Measurements from ENCODE around the gene TUBB. TPM values are rescaled to one million over a fixed set of nuclear protein-coding genes. Genes with fewer than 3 reads are reported as not detected.

Gene TUBB
- total RNA-seq, 4 donors from 2014 or later, result 151 to 351 (median 255) TPM

DNA sequence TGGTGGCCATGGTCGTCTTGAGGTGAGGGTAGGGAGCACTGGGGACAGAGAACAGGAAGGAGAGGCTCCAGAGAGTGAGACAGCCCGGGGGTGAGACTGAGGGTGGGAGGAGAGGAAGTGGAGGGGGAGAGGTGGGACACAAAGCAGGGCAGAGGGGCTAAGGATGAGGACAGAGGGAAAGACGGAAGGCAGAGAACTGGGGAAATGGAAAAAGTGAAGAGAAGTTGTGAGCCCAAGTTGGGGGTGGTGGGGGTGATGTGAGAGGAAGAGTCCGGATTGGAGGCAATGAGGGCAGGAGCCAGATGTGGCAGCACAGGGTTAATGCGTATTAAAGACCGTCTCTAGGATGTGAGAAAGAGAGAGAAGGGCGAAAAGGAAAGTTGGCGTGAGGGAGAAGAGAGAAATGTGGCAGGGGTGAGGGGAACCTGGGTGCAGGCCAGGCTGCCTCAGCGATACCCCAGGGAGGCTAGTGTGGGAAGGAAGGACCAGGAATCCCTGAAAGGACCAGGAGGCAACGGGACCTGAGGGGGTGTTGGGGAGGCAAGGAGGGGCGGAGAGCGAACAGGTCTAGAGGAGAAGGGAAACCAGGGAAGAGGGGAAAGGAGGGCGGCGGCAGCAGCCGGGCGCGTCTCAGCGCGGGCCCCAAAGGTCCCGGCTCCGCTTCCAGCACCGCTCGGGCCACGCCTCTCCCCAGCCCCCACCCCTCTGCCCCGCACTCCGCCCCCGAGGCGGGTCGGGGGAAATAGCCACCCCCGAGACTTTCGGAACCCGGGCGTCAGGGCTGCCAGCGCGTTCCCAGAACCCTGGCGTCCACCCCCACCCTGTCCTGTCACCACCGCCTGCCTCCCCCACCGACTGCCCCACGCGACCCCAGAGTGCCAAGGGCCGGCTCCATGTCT lies 33.9 kb upstream of the TUBB start, which contains the start of gene PPP1R18:
PPP1R18 (minus strand) TSS at position 637 of the 899 bp plus-strand sequence; CDS start at position 10, 627 bp downstream.
- TF ChIP-seq POLR2A (IDR thresholded peaks at IDR 0.05), result peak in 2 of 4 donors; percentile 31 to 72
- TF ChIP-seq, protein P1, sequence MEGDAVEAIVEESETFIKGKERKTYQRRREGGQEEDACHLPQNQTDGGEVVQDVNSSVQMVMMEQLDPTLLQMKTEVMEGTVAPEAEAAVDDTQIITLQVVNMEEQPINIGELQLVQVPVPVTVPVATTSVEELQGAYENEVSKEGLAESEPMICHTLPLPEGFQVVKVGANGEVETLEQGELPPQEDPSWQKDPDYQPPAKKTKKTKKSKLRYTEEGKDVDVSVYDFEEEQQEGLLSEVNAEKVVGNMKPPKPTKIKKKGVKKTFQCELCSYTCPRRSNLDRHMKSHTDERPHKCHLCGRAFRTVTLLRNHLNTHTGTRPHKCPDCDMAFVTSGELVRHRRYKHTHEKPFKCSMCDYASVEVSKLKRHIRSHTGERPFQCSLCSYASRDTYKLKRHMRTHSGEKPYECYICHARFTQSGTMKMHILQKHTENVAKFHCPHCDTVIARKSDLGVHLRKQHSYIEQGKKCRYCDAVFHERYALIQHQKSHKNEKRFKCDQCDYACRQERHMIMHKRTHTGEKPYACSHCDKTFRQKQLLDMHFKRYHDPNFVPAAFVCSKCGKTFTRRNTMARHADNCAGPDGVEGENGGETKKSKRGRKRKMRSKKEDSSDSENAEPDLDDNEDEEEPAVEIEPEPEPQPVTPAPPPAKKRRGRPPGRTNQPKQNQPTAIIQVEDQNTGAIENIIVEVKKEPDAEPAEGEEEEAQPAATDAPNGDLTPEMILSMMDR (IDR thresholded peaks at IDR 0.05), result no peak
- H3K4me1 ChIP-seq, result peaks cover 62 to 91% (median 63%) of the 10 kb centered on the region in 3 donors
- peak; percentile 45 for DNase-seq
- H3K9me3 ChIP-seq, result no peaks in the 10 kb centered on the region
- no peaks in the 10 kb centered on the region for H3K36me3 ChIP-seq
- H3K27me3 ChIP-seq, result no peaks in the 10 kb centered on the region
- peak within 1 kb of the TSS; percentile 96 to 99 (median 98) for H3K27ac ChIP-seq
- intact Hi-C loops (cut with DNase I), result loop anchor here (10.0 kb wide), 1 partner anchor 199 kb away; the partner anchor contains the start of gene DDR1
- H3K4me3 ChIP-seq, result peak within 1 kb of the TSS; percentile 73 to 92 (median 82)
- WGBS, 2 donors, result 0 to 1% methylated on average over 11 to 23 of the region's 41 CpGs

DNA sequence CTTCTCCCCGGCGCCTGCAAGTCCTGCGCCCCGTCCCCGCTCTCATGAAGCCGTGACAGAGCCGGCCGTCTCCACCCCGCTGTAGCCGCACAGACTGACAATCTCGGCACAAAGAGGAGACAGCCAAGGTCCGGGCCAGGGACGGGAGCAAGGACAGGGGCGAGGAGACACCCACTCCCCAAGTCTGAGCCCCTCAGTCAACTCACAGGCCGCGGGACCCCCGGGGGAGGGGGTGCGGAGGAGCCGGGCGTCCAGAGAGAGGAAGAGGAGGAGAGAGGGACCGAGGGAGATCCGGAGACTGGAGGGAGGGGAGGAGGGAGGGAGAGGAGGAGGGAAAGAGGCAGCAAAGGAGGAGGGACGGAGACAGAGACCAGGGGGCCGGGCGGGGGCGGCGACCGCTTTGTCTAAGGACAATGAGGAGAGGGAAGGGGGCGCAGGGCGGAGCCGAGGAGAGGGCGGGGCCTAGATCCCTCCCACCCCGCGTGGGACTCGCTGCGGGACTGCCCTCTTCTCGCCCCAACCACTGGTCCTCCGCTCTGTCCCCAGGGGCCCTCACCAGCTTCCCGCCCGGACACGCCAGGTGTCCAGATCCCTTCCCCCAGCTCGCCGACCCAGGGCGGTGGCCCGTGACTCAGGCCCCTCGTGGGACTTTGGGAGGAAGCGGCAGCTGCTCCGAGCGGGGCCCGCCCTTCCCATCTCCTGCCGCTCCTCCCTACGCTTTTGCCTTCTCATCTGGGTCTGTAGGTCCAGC lies 33.1 kb upstream of the TUBB start:
- H3K9me3 ChIP-seq, result no peaks in the 10 kb centered on the region
- TF ChIP-seq, protein P1 (IDR thresholded peaks at IDR 0.05), result no peak
- TF ChIP-seq POLR2A (IDR thresholded peaks at IDR 0.05), result peak in 2 of 4 donors; percentile 29 to 58
- no peaks in the 10 kb centered on the region for H3K36me3 ChIP-seq
- 0 to 2% methylated on average over 25 to 34 of the region's 52 CpGs for WGBS, 2 donors
- H3K4me1 ChIP-seq, result peaks cover 57 to 88% (median 65%) of the 10 kb centered on the region in 3 donors
- H3K4me3 ChIP-seq, result peak overlapping the region; percentile 73 to 92 (median 82)
- no peaks in the 10 kb centered on the region for H3K27me3 ChIP-seq
- peak overlapping the region; percentile 96 to 99 (median 98) for H3K27ac ChIP-seq
- intact Hi-C loops (cut with DNase I), result loop anchor here (10.0 kb wide), 1 partner anchor 198 kb away; the partner anchor contains the start of gene DDR1
- DNase-seq, result peak; percentile 86

DNA sequence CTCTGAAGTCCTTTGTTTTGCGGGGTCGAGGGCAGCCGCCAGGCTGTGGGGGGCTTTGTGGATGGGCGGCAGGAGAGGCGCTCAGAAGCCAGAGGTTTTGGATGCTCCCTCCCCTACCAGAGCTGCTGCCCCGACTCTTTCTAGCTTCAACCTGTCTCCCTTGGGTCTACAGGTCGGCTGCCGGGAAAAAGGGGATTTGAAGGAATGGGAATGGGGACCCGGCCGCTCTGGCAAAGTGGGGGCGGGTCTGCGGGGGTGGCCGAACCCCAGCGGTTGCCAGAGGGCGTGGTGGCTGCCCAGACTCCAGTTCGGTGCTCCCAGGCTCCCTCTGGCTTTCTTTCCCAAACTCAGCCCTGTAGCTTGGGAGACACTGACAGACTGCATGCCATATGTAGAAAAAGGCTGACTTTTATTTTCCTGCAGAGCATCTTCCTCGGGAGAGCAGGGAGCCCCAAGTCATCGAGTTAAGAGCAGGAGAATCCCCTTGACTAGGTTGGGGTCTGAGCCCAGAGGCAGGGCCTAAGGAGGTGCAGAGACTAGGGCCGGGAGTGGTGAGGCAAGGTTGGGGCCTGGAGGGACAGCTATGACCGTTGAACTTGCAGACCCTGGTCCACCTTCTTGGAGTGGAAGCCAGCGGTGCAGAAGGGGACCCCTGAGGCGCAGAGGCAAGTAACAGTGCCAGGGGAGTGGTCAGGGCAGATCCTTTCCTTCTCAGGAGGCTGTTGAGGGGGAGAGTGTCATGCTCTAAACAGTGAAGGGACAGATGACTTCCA lies 32.3 kb upstream of the TUBB start:
- intact Hi-C loops (cut with DNase I), result loop anchor here (10.0 kb wide), 1 partner anchor 197 kb away; the partner anchor contains the start of gene DDR1
- peaks cover 50 to 81% (median 57%) of the 10 kb centered on the region in 3 donors for H3K4me1 ChIP-seq
- no peaks in the 10 kb centered on the region for H3K27me3 ChIP-seq
- DNase-seq, result no peak
- TF ChIP-seq, protein P1 (IDR thresholded peaks at IDR 0.05), result peak in 1 of 6 experiments; percentile 7
- TF ChIP-seq POLR2A (IDR thresholded peaks at IDR 0.05), result peak in 1 of 4 donors; percentile 19
- H3K27ac ChIP-seq, result peak overlapping the region; percentile 96 to 99 (median 98)
- 0 to 7% methylated on average over 1 to 16 of the region's 22 CpGs for WGBS, 2 donors
- H3K4me3 ChIP-seq, result peak overlapping the region; percentile 73 to 92 (median 82)
- H3K36me3 ChIP-seq, result no peaks in the 10 kb centered on the region
- no peaks in the 10 kb centered on the region for H3K9me3 ChIP-seq

DNA sequence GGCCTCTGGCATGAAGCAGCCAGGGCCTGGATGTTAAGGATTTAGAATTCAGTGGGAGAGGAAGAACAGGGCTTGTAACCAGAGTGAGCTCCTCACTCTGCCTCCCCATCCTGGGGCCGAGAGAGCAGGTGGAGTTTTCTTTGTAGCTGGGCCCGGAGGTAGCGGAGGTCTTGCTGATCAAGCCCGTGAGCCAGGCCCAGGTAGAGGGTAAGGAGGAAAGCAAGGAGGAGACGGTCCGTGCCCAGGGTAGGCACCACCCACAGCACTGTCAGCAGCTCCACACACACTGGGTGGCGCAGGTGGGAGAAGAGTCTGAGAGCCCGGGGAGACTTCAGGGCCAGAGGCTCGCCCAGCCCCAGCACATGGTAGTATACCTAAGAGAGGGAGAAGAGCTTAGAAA lies 31.6 kb upstream of the TUBB start:
- Histone ChIP-seq H3K4me3 (peak overlapping the region in 3 of 4 donors; percentile 73 to 92 (median 86)), H3K4me1 (peaks cover 43 to 73% (median 50%) of the 10 kb centered on the region in 3 donors), H3K27me3 (no peaks in the 10 kb centered on the region), H3K36me3 (no peaks in the 10 kb centered on the region), H3K27ac (peak overlapping the region; percentile 96 to 99 (median 98)), H3K9me3 (no peaks in the 10 kb centered on the region)
- intact Hi-C loops (cut with DNase I), result loop anchor here (10.0 kb wide), 1 partner anchor 196 kb away; the partner anchor contains the start of gene DDR1
- TF ChIP-seq, protein P1 (IDR thresholded peaks at IDR 0.05), result no peak
- DNase-seq, result no peak
- 65 to 80% methylated on average over 9 of the region's 9 CpGs for WGBS, 2 donors

Data from esophagus squamous epithelium (tissue), 5 donors.